NT2/D1 (cell line): ENCODE data around the gene SLAMF6.
A peak's percentile ranks its signal among the peaks of the same experiment; 100 is the strongest.
"Not testable (repeated sequence)": the region's sequence is repeated elsewhere in the genome, so short reads cannot be mapped to it uniquely, and the experiment has no call there.

ENCODE experiments used
- DNase-seq: peaks from one replicate; pipeline ENCODE4 v3.0.0-alpha.2; 2011; ENCODE audit warnings: low read depth, low spot score
- H3K27me3 ChIP-seq: 2 replicates; pipeline ENCODE4 v1.6.0; 2011; ENCODE audit warnings: mild to moderate bottlenecking; ENCODE audit not compliant: insufficient read length, insufficient read depth
- H3K36me3 ChIP-seq: 2 replicates; pipeline ENCODE4 v1.6.1; 2011; ENCODE audit warnings: mild to moderate bottlenecking, low read length, mixed read lengths; ENCODE audit not compliant: insufficient read depth, insufficient read length
- H3K4me1 ChIP-seq: 2 replicates; pipeline ENCODE4 v1.5.1; 2011; ENCODE audit not compliant: insufficient read depth, insufficient read length
- H3K4me3 ChIP-seq: 2 replicates; pipeline ENCODE4 v1.5.1; 2011; ENCODE audit warnings: low read depth; ENCODE audit not compliant: insufficient read length
- H3K9ac ChIP-seq: 2 replicates; pipeline ENCODE4 v1.6.0; 2011; ENCODE audit warnings: low read depth; ENCODE audit not compliant: insufficient read length
- H3K9me3 ChIP-seq: 2 replicates; pipeline ENCODE4 v1.5.1; 2011; ENCODE audit warnings: mild to moderate bottlenecking, low read length; ENCODE audit not compliant: insufficient read depth
- SUZ12 ChIP-seq: IDR thresholded peaks from 2 replicates; pipeline ENCODE4 v1.6.1; 2011; ENCODE audit not compliant: insufficient read length, insufficient read depth; ENCODE audit errors: extremely low read depth
- YY1 ChIP-seq: IDR thresholded peaks from 2 replicates; pipeline ENCODE4 v1.6.1; 2011; ENCODE audit not compliant: insufficient read length, insufficient read depth
- ZNF274 ChIP-seq: IDR thresholded peaks from 2 replicates; pipeline ENCODE4 v1.6.1; 2011; ENCODE audit warnings: mild to moderate bottlenecking, low read depth, low read length

Gene SLAMF6

DNA sequence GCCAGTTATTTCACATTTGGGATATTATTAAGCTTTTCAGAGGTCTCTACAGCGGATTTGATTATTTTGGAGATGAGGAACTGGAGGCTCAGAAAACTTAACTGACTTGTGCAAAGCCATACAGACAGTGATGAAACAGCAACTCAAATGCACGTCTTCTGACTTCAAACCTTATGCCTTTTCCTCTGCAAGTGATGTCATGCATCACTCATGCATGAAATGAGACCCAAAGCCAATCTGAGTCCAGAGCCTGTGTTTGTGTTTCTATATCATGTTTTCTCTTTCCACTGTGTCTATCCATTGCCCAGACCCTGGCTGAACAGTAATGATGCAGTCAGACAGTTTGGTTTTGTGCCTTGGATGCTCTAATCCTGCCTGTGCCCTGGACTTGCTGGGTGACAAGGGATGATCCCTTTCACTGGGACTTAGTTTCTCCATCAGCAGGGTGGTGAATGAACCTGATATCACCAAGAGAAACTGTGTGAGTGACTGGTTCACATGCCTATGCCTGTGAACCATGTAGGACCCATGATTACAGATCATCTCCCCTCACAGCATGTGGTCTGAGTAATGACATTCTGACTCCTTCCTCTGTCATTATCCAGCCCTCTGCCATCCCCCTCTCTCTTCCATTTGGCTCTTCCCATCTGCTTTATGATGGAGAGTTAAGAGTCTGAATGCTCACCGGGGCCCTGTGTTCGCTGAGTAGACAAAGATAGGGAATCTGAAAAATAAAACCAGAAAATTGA, 33.4 kb downstream of the SLAMF6 start:
- Histone ChIP-seq H3K4me1 (no peaks in the 10 kb centered on the region), H3K27me3 (no peaks in the 10 kb centered on the region), H3K9me3 (no peaks in the 10 kb centered on the region), H3K4me3 (no peak overlapping the region), H3K9ac (no peak overlapping the region), H3K36me3 (no peaks in the 10 kb centered on the region)
- DNase-seq: no peak
- TF ChIP-seq ZNF274: no peak
- no peak for TF ChIP-seq YY1
- no peak for TF ChIP-seq SUZ12

DNA sequence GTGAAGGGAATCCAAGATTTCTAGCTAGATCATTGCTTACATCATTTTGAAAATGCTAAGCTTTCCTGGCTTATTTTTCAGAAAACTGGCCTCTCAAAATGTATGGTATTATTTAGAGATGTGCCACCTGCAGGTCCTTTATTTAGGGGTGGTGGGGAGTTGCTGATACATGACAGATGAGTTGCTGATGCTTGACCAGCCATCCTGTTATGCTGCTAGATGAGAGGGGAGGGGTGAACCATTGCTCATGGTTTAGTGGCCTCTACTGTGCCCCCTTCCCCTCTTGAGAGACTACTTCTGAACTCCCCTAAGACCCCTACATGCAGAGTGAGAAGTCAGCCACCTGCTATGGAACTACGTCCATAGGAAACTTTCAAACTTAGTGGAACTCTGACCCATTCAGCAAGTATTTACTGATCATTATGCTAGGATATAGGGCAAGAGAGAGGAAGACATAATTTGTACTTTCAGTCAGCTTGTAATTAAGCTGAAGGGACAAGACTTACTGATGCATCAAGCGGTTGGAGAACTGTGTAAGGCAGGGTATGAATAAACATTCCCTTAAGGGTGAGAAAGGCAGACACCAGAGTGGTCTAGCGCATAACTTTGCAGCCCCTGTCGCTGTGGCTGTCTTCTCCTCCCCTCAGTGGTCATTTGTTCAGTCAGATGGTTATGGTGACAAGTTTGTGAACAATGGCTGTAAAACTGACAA, 34.6 kb downstream of the SLAMF6 start:
- DNase-seq: no peak
- no peak overlapping the region for H3K4me3 ChIP-seq
- TF ChIP-seq YY1: no peak
- no peak for TF ChIP-seq ZNF274
- no peak for TF ChIP-seq SUZ12
- no peak overlapping the region for H3K9ac ChIP-seq
- H3K27me3 ChIP-seq: no peaks in the 10 kb centered on the region
- H3K9me3 ChIP-seq: no peaks in the 10 kb centered on the region
- no peaks in the 10 kb centered on the region for H3K4me1 ChIP-seq
- H3K36me3 ChIP-seq: no peaks in the 10 kb centered on the region

DNA sequence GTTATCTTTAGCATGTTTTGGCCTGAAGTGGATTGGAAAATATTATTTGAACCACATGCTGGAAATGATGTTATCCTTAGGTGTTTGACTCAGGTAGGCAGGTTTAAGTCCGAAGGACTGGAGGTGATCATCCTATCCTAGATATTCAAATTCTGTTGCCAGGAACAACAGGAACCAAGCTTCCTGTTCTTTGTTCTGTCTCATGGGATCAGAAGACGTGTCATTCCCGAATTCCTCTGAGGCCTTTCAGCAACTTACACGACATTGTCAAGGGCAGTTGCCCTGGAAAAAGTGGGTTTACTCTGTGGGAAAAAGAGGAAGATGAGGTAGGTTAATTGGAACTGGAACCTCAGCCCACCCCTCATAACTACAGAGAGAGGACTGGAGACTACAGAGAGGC, 36.6 kb downstream of the SLAMF6 start:
- Histone ChIP-seq H3K4me1 (no peaks in the 10 kb centered on the region), H3K9me3 (peaks cover 9% of the 10 kb centered on the region; the same call in 1 of the 2 replicates), H3K9ac (no peak overlapping the region), H3K4me3 (no peak overlapping the region), H3K36me3 (no peaks in the 10 kb centered on the region), H3K27me3 (no peaks in the 10 kb centered on the region)
- peak; percentile 85 for DNase-seq
- TF ChIP-seq ZNF274 (no peak), SUZ12 (no peak), YY1 (no peak)

DNA sequence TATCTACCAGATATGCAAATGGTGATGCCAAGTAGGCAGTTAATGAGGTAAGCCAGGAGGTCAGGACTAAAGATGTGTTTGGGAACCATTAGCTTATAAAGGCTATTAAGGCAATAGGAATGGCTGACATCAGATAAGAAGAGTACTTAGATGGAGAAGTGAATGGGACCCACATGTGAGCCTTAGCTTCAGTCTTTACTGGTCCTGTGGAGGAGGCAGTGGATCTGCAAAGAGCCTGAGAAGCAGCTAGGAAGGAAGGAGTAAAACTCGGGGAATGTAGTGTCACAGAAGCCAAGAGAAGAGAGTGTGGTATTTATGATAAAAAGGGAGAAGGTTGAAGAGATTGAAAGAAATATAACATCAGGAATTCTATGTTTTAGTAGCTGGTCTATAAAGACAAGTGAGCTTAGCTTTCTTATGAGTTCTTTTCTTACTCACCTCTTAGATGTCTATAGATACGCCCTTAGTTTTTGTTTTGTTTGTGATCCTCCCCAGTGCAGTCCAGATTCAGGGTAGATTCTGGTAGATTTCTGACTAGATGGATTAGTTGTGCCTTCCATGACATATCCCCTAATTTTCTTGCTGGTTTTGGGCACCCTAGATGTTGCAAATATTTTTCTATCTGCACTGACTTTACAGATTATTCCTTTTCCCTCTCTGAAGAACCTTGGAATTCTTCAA, 39.4 kb downstream of the SLAMF6 start:
- no peak for DNase-seq
- H3K4me1 ChIP-seq: no peaks in the 10 kb centered on the region

DNA sequence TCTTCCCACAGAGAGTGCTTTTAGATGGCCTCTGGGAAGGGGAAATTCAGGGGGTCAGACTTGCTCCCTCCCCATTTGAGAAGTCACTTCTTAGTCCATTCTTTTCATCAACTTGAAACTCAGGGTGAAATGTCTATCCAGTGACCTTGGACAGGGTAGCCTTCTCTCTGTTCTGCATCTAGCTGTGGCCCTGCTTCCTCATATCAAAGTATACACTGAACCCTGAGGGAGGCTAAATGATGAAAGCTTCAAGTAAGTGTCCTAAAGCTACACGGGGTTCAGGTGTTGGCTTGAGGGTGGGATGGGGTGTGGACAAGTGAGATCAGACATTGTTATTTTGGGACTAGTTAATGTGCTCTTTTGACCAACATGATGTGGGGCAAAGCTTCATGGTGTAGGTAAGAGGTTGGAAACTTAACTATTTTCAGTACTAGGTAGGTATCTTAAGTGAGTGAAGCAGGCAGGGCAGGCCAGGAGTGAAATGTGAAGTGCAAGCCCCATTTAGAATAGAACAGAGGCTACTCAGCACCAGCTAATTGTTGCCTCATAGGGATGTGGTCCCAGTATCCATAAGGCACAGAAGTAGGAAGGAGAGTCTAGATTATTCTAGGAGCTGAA, 41.0 kb downstream of the SLAMF6 start:
- no peak for DNase-seq
- Histone ChIP-seq H3K4me1 (no peaks in the 10 kb centered on the region), H3K36me3 (no peaks in the 10 kb centered on the region), H3K9me3 (peaks cover 21% of the 10 kb centered on the region), H3K9ac (no peak overlapping the region), H3K4me3 (no peak overlapping the region), H3K27me3 (no peaks in the 10 kb centered on the region)
- TF ChIP-seq YY1: no peak
- no peak for TF ChIP-seq ZNF274
- TF ChIP-seq SUZ12: no peak

More for the DNA sequence above, 39.4 kb downstream of the SLAMF6 start:
- Histone ChIP-seq H3K36me3 (no peaks in the 10 kb centered on the region), H3K4me3 (no peak overlapping the region), H3K9ac (no peak overlapping the region), H3K27me3 (no peaks in the 10 kb centered on the region), H3K9me3 (peaks cover 21% of the 10 kb centered on the region)
- TF ChIP-seq ZNF274 (no peak), YY1 (no peak), SUZ12 (no peak)

DNA sequence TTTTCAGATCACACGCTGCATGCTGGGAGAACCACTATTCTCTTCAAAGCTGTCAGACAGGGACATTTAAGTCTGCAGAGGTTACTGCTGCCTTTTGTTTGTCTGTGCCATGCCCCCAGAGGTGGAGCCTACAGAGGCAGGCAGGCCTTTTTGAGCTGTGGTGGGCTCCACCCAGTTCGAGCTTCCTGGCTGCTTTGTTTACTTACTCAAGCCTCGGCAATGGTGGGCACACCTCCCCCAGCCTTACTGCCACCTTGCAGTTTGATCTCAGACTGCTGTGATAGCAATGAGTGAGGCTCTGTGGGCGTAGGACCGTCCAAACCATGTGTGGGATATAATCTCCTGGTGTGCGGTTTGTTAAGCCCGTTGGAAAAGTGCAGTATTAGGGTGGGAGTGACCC, 42.3 kb downstream of the SLAMF6 start:
- H3K9me3 ChIP-seq: peaks cover 21% of the 10 kb centered on the region
- not testable (repeated sequence) for H3K9ac ChIP-seq, DNase-seq, H3K4me3 ChIP-seq, H3K27me3 ChIP-seq, H3K4me1 ChIP-seq, H3K36me3 ChIP-seq

DNA sequence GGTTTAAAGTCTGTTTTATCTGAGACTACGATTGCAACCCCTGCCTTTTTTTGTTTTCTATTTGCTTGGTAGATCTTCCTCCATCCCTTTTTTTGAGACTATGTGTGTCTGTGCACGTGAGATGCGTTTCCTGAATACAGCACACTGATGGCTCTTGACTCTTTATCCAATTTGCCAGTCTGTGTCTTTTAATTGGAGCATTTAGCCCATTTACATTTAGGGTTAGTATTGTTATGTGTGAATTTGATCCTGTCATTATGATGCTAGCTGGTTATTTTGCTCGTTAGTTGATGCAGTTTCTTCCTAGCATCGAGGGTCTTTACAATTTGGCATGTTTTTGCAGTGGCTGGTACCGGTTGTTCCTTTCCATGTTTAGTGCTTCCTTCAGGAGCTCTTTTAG, 44.0 kb downstream of the SLAMF6 start:
- peaks cover 21% of the 10 kb centered on the region for H3K9me3 ChIP-seq
- H3K4me3 ChIP-seq, H3K36me3 ChIP-seq, H3K9ac ChIP-seq, H3K27me3 ChIP-seq, H3K4me1 ChIP-seq, DNase-seq: not testable (repeated sequence)
